Tibial nerve (tissue), 4 donors: ENCODE measurements around the gene RPN2. TPM values are rescaled to one million over a fixed set of nuclear protein-coding genes. Genes with fewer than 3 reads are reported as not detected.

ENCODE experiments used
- DNase-seq, 2 donors: peaks; one replicate each; pipeline ENCODE4 v3.0.0-alpha.2; 2019; ENCODE audit warnings: low spot score in 2 of 2
- H3K27ac ChIP-seq, 4 donors: fragments of 200-600 bp; sonication (generic) in 3 of 4; one replicate each; pipeline ENCODE4 v1.5.1; 2017 to 2019; ENCODE audit warnings: mild to moderate bottlenecking in 1 of 4
- H3K27me3 ChIP-seq, 2 donors: fragments of 200-600 bp; sonication (generic) in 1 of 2; one replicate each; pipeline versions ENCODE4 v1.5.1 to v1.6.0; 2017 to 2019
- H3K36me3 ChIP-seq, 3 donors: fragments of 200-600 bp; sonication (generic); one replicate each; pipeline ENCODE4 v1.5.1; 2018 to 2019
- H3K4me1 ChIP-seq, 4 donors: fragments of 200-600 bp; sonication (generic) in 3 of 4; one replicate each; pipeline ENCODE4 v1.5.1; 2017 to 2019
- H3K4me3 ChIP-seq, 4 donors: fragments of 200-600 bp; sonication (generic) in 3 of 4; one replicate each; pipeline ENCODE4 v1.5.1; 2017 to 2019; ENCODE audit warnings: mild to moderate bottlenecking in 1 of 4, moderate library complexity in 1 of 4
- H3K9me3 ChIP-seq, 4 donors: fragments of 200-600 bp; sonication (generic) in 3 of 4; one replicate each; pipeline ENCODE4 v1.5.1; 2017 to 2019
- EP300 ChIP-seq, 2 donors: sonication (generic); formaldehyde crosslinking; IDR thresholded peaks; one replicate each; pipeline ENCODE4 v1.6.1; 2017; ENCODE audit warnings: antibody characterized with exemption in 2 of 2, mild to moderate bottlenecking in 1 of 2
- POLR2A ChIP-seq, 2 donors: fragments of 450-650 bp; IDR thresholded peaks; one replicate each; pipeline ENCODE4 v1.6.1; 2017; ENCODE audit warnings: antibody characterized with exemption in 2 of 2, mild to moderate bottlenecking in 2 of 2, moderate library complexity in 2 of 2
- WGBS, 2 donors: methylation state at CpG; one replicate each; pipeline ENCODE4 v1.1.5; 2018; 5-methylcytosine and 5-hydroxymethylcytosine counted together
- total RNA-seq, 4 donors: library from RNA; depleted of rRNA; stranded (reverse); fragments of >200 nt; gene quantifications; one replicate each; pipeline ENCODE4 v1.1.0, GENCODE V29; 2016
- TF ChIP-seq, protein P1 (sequence below), 5 experiments: fragments of 200-600 bp in 3 of 5; fragments of 450-650 bp in 2 of 5; sonication (generic) in 3 of 5; IDR thresholded peaks; one replicate each; pipeline ENCODE4 v1.5.1; 2016 to 2019; ENCODE audit warnings: antibody characterized with exemption in 5 of 5, mild to moderate bottlenecking in 3 of 5, moderate library complexity in 2 of 5

RPN2 gene
- total RNA-seq, 4 donors from 2014 or later = 87.7 to 124 (median 101) TPM

DNA sequence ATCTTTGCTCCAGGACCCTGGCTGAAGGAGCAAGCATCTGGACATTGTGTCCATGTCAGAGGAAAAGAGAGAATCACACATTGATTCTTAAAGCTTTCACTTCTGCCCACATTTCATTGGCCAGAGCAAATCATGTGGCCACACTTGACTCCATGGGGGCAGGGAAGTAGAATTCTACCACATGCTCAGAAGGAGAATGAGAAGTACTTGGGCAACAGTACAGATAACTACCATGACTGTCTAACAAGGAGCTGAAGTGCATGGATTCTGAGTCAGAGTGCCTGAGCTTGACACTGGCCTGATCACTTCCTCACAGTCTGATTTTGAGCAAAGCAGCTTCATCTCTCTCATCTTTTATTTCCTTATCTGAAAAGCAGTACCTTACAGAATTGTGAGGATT lies 43.9 kb downstream of the RPN2 start:
- H3K27ac ChIP-seq = no peak overlapping the region

DNA sequence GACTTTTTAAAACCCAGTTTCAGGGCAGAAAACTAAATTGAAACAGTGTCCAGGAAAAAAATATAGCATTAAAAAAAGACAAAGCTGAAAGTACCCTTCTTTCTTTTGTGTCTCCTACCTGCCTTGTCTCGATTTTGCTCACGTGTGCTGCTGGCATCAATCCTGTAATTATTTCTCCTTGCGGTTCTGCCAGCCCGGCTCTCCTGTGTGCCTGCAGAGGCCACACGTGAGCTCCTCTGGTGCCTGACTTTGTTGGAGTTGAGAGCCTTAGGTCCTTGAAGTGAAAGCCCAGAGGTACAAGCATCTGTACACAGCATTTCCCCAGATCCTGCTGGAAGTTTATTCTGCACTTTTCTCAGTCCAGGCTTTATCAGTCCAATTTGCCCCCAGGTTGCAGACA lies 46.0 kb downstream of the RPN2 start:
- Histone ChIP-seq H3K4me3 (no peak overlapping the region), H3K27ac (no peak overlapping the region), H3K27me3 (no peaks in the 10 kb centered on the region), H3K9me3 (no peaks in the 10 kb centered on the region), H3K4me1 (peaks cover 0 to 51% (median 12%) of the 10 kb centered on the region in 4 donors), H3K36me3 (peaks cover under 1 to 77% (median 39%) of the 10 kb centered on the region in 3 donors)
- 86 to 94% methylated on average over 5 of the region's 5 CpGs for WGBS, 2 donors
- no peak for TF ChIP-seq POLR2A (IDR thresholded peaks at IDR 0.05)
- no peak for TF ChIP-seq EP300 (IDR thresholded peaks at IDR 0.05)
- TF ChIP-seq, protein P1, sequence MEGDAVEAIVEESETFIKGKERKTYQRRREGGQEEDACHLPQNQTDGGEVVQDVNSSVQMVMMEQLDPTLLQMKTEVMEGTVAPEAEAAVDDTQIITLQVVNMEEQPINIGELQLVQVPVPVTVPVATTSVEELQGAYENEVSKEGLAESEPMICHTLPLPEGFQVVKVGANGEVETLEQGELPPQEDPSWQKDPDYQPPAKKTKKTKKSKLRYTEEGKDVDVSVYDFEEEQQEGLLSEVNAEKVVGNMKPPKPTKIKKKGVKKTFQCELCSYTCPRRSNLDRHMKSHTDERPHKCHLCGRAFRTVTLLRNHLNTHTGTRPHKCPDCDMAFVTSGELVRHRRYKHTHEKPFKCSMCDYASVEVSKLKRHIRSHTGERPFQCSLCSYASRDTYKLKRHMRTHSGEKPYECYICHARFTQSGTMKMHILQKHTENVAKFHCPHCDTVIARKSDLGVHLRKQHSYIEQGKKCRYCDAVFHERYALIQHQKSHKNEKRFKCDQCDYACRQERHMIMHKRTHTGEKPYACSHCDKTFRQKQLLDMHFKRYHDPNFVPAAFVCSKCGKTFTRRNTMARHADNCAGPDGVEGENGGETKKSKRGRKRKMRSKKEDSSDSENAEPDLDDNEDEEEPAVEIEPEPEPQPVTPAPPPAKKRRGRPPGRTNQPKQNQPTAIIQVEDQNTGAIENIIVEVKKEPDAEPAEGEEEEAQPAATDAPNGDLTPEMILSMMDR (IDR thresholded peaks at IDR 0.05) = no peak
- no peak for DNase-seq

More for the DNA sequence above, 43.9 kb downstream of the RPN2 start:
- Histone ChIP-seq H3K4me3 (no peak overlapping the region), H3K27me3 (no peaks in the 10 kb centered on the region), H3K36me3 (peaks cover 0 to 70% (median 25%) of the 10 kb centered on the region in 3 donors), H3K9me3 (no peaks in the 10 kb centered on the region), H3K4me1 (peaks cover 0 to 50% (median 12%) of the 10 kb centered on the region in 4 donors)
- TF ChIP-seq, protein P1 (IDR thresholded peaks at IDR 0.05) = no peak
- TF ChIP-seq POLR2A (IDR thresholded peaks at IDR 0.05) (no peak), EP300 (IDR thresholded peaks at IDR 0.05) (peak in 1 of 2 donors; percentile 13)
- DNase-seq = peak in 1 of 2 donors; percentile 33

DNA sequence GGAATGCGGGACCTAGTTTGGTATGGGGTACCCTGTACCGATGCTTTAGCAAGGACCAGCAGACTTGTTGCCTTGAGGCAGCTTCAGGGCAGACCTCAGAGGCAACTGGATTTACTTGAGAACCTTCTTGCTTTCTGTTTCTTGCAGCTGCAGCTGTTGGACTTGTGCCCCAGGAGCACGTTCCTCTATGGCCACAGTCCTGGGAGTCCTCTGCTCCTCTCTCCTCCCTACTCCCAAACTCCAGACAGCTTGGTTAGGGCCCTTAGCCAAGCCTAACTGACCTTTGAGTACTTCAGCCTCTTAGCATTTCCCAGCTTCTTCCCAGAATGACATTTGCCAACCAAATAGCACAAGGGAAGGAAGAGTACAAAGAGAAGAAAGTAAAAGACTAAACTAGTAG lies 47.8 kb downstream of the RPN2 start:
- Histone ChIP-seq H3K4me1 (peaks cover 0 to 42% (median 7%) of the 10 kb centered on the region in 4 donors), H3K9me3 (no peaks in the 10 kb centered on the region), H3K4me3 (no peak overlapping the region), H3K27me3 (no peaks in the 10 kb centered on the region), H3K27ac (peak overlapping the region in 1 of 4 donors; percentile 2), H3K36me3 (peaks cover 2 to 88% (median 40%) of the 10 kb centered on the region in 3 donors)
- 31 to 57% methylated on average over 3 of the region's 3 CpGs for WGBS, 2 donors
- peak; percentile 47 to 53 for DNase-seq
- peak in 1 of 2 donors; percentile 12 for TF ChIP-seq EP300 (IDR thresholded peaks at IDR 0.05)
- no peak for TF ChIP-seq POLR2A (IDR thresholded peaks at IDR 0.05)
- TF ChIP-seq, protein P1 (IDR thresholded peaks at IDR 0.05) = no peak

DNA sequence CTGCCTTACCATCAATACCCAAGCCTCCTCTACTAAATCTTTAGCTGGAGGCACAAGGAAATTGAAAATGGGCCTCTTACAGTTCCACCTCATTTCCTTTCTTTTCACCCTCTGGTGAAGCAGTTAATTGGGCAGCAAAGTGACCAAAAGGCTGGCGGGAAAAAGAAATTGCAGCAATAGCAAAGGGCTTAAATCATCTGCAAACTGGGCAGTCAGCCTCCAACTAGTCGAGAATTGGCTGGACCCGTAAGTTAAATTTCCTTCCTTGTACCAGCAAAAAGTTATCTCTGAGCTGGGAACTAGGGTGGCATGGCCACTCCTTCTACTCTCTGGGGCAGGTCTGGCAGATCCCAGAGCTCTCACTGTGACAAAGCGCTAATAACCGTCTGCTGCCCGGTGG lies 49.0 kb downstream of the RPN2 start:
- no peaks in the 10 kb centered on the region for H3K27me3 ChIP-seq
- peaks cover 2 to 96% (median 40%) of the 10 kb centered on the region in 3 donors for H3K36me3 ChIP-seq
- H3K27ac ChIP-seq = no peak overlapping the region
- H3K4me3 ChIP-seq = no peak overlapping the region
- TF ChIP-seq POLR2A (IDR thresholded peaks at IDR 0.05) (no peak), EP300 (IDR thresholded peaks at IDR 0.05) (no peak)
- TF ChIP-seq, protein P1 (IDR thresholded peaks at IDR 0.05) = no peak
- 54 to 62% methylated on average over 6 of the region's 6 CpGs for whole genome bisulfite sequencing, 2 donors
- DNase-seq = no peak
- H3K9me3 ChIP-seq = no peaks in the 10 kb centered on the region
- peaks cover 0 to 33% (median 7%) of the 10 kb centered on the region in 4 donors for H3K4me1 ChIP-seq

DNA sequence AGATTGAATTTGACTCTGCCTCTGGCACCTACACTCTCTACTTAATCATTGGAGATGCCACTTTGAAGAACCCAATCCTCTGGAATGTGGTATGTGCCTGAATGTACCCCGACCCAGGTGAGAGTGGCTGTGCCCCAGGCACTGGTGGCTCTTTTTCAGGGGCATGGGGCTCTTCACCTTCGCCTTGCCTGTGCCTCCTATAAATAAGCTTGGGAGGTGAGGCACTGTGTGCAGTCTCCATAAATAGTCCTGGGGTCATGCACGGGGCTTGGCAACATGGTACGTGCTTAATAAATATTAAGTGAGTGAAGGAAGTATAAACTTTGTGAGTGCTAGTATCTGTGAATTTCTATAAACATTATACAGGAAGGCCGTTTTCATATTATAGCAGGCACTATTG lies 49.5 kb downstream of the RPN2 start:
- 90 to 94% methylated on average over 5 of the region's 5 CpGs for WGBS, 2 donors
- Histone ChIP-seq H3K27me3 (no peaks in the 10 kb centered on the region), H3K36me3 (peaks cover 2 to 99% (median 41%) of the 10 kb centered on the region in 3 donors), H3K27ac (no peak overlapping the region), H3K4me1 (peaks cover 0 to 31% (median 7%) of the 10 kb centered on the region in 4 donors), H3K9me3 (no peaks in the 10 kb centered on the region), H3K4me3 (no peak overlapping the region)
- no peak for TF ChIP-seq EP300 (IDR thresholded peaks at IDR 0.05)
- TF ChIP-seq, protein P1 (IDR thresholded peaks at IDR 0.05) = no peak
- no peak for TF ChIP-seq POLR2A (IDR thresholded peaks at IDR 0.05)
- no peak for DNase-seq
